Liver (tissue), 9 donors: ENCODE data around the gene UCN2. TPM values are rescaled to one million over a fixed set of nuclear protein-coding genes. Genes with fewer than 3 reads are reported as not detected.

Experiments used
- DNase-seq: peaks from one replicate; pipeline ENCODE4 v3.0.0-alpha.2; 2017; ENCODE audit warnings: low spot score
- H3K27ac ChIP-seq, 2 donors: one replicate each; pipeline ENCODE4 v1.7.0; 2013; ENCODE audit warnings: inconsistent platforms in 2 of 2, low read length in 2 of 2, control low read depth in 1 of 2, low read depth in 1 of 2, mild to moderate bottlenecking in 1 of 2
- H3K27me3 ChIP-seq, 4 donors: one replicate each; pipeline versions ENCODE4 v1.6.1 to v1.7.0; 2013; ENCODE audit warnings: low read length in 3 of 4, inconsistent platforms in 1 of 4, mild to moderate bottlenecking in 1 of 4, moderate library complexity in 1 of 4; ENCODE audit not compliant: control insufficient read depth in 4 of 4, insufficient read depth in 4 of 4
- H3K36me3 ChIP-seq, 4 donors: one replicate each; pipeline versions ENCODE4 v1.6.1 to v1.7.0; 2013; ENCODE audit warnings: low read length in 3 of 4, mild to moderate bottlenecking in 3 of 4, low read depth in 1 of 4, moderate library complexity in 1 of 4; ENCODE audit not compliant: control insufficient read depth in 4 of 4, insufficient read depth in 3 of 4
- H3K4me1 ChIP-seq, 4 donors: one replicate each; pipeline versions ENCODE4 v1.6.1 to v1.7.0; 2013; ENCODE audit warnings: low read length in 3 of 4, mild to moderate bottlenecking in 3 of 4, moderate library complexity in 1 of 4; ENCODE audit not compliant: control insufficient read depth in 4 of 4, insufficient read depth in 4 of 4
- H3K4me3 ChIP-seq, 3 donors: one replicate each; pipeline versions ENCODE4 v1.6.1 to v1.7.0; 2013; ENCODE audit warnings: low read length in 3 of 3, control low read depth in 1 of 3, low read depth in 1 of 3, mild to moderate bottlenecking in 1 of 3
- H3K9ac ChIP-seq, 2 donors: one replicate each; pipeline ENCODE4 v1.7.0; 2013; ENCODE audit warnings: low read length in 2 of 2, mild to moderate bottlenecking in 2 of 2, moderate library complexity in 2 of 2, control low read depth in 1 of 2, low read depth in 1 of 2
- H3K9me3 ChIP-seq, 4 donors: one replicate each; pipeline versions ENCODE4 v1.6.1 to v1.7.0; 2013; ENCODE audit warnings: low read length in 3 of 4; ENCODE audit not compliant: control insufficient read depth in 4 of 4
- ATF3 ChIP-seq: IDR thresholded peaks from 2 replicates; pipeline ENCODE4 v1.6.1; 2016; ENCODE audit warnings: antibody characterized with exemption
- EGR1 ChIP-seq, 2 donors: IDR thresholded peaks; 2 replicates each; pipeline ENCODE4 v1.6.1; 2016 to 2018; ENCODE audit warnings: antibody characterized with exemption in 2 of 2, low read depth in 2 of 2
- FOXA1 ChIP-seq: IDR thresholded peaks from 2 replicates; pipeline ENCODE4 v1.6.1; 2016; ENCODE audit warnings: antibody characterized with exemption
- FOXA2 ChIP-seq: IDR thresholded peaks from 2 replicates; pipeline ENCODE4 v1.6.1; 2016; ENCODE audit warnings: antibody characterized with exemption
- GABPA ChIP-seq, 2 donors: IDR thresholded peaks in 1 of 2; conservative IDR thresholded peaks in 1 of 2; 2 replicates each; pipeline ENCODE4 v1.6.1; 2016; ENCODE audit warnings: antibody characterized with exemption in 2 of 2, mild to moderate bottlenecking in 1 of 2, moderate library complexity in 1 of 2
- HNF4A ChIP-seq, 2 donors: conservative IDR thresholded peaks; 2 replicates each; pipeline ENCODE4 v1.6.1; 2016; ENCODE audit warnings: antibody characterized with exemption in 2 of 2, mild to moderate bottlenecking in 2 of 2
- HNF4G ChIP-seq: IDR thresholded peaks from 2 replicates; pipeline ENCODE4 v1.6.1; 2016; ENCODE audit warnings: antibody characterized with exemption
- MAX ChIP-seq: IDR thresholded peaks from 2 replicates; pipeline ENCODE4 v1.6.1; 2016; ENCODE audit warnings: antibody characterized with exemption
- RAD21 ChIP-seq, 2 donors: IDR thresholded peaks; 2 replicates each; pipeline ENCODE4 v1.6.1; 2016; ENCODE audit warnings: antibody characterized with exemption in 2 of 2, mild to moderate bottlenecking in 2 of 2
- RXRA ChIP-seq, 2 donors: IDR thresholded peaks; 2 replicates each; pipeline ENCODE4 v1.6.1; 2017 to 2018; ENCODE audit warnings: antibody characterized with exemption in 2 of 2, mild to moderate bottlenecking in 1 of 2
- SP1 ChIP-seq: IDR thresholded peaks from 2 replicates; pipeline ENCODE4 v1.6.1; 2018; ENCODE audit warnings: antibody characterized with exemption, mild to moderate bottlenecking
- TAF1 ChIP-seq: conservative IDR thresholded peaks from 2 replicates; pipeline ENCODE4 v1.6.1; 2016; ENCODE audit warnings: antibody characterized with exemption, mild to moderate bottlenecking
- YY1 ChIP-seq: IDR thresholded peaks from 2 replicates; pipeline ENCODE4 v1.6.1; 2016; ENCODE audit warnings: antibody characterized with exemption, mild to moderate bottlenecking
- WGBS: extraction: QIAGEN DNeasy Blood & Tissue Kit; methylation state at CpG from one replicate; pipeline ENCODE4 v1.1.7; 2013; 5-methylcytosine and 5-hydroxymethylcytosine counted together
- polyA plus RNA-seq, 2 donors: library from polyadenylated mRNA; stranded (reverse) in 1 of 2; unstranded in 1 of 2; fragments of 200-250 nt in 1 of 2; fragments of >200 nt in 1 of 2; fragmentation: Nextera tagmentation in 1 of 2; extraction: Ambion mirVana in 1 of 2; gene quantifications; one replicate each; pipeline versions ENCODE4 v1.2.1 to v1.2.3, GENCODE V29; 2013 to 2015
- total RNA-seq, 2 donors: library from RNA; depleted of rRNA; stranded (reverse); fragments of >200 nt; gene quantifications; one replicate each; pipeline ENCODE4 v1.2.3, GENCODE V29; 2014
- TF ChIP-seq, protein P1 (sequence below): IDR thresholded peaks from 2 replicates; pipeline ENCODE4 v1.6.1; 2016; ENCODE audit warnings: antibody characterized with exemption, mild to moderate bottlenecking
- TF ChIP-seq, protein P2 (sequence below): fragments of 150-350 bp; IDR thresholded peaks from 2 replicates; pipeline ENCODE4 v1.5.1; 2017; ENCODE audit warnings: improper control_type of control experiment, low read depth, low read length; ENCODE audit not compliant: missing input control
- donor health status: healthy.
- donor health status: healthy.
- donor health status: healthy.
- donor health status: healthy.
- donor health status: healthy.

The UCN2 gene
- total and polyA plus RNA-seq, 4 donors, result 0.08 TPM; not detected in 3

DNA sequence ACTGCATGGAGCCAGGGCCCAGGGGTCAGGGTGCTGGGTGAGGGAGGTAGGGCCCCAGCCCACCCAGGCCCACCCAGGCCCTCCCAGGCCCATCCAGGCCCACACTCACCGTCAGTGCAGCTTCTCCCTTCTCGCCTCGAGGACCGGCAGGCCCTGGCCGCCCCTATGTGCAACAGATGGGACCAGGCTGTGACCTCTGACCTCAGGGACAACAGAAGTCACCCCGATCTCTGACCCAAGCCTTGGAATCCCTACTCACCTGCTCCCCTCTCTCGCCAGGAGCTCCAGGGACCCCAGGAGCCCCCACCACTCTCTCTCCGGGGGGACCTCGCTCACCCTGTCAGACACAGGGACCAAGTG lies 2.8 kb upstream of the UCN2 start:
- Histone ChIP-seq H3K4me3 (no peak overlapping the region), H3K27me3 (no peaks in the 10 kb centered on the region), H3K9ac (no peak overlapping the region), H3K27ac (no peak overlapping the region), H3K9me3 (no peaks in the 10 kb centered on the region), H3K4me1 (peaks cover 0 to 9% (median 6%) of the 10 kb centered on the region in 4 donors), H3K36me3 (no peaks in the 10 kb centered on the region)
- no peak for DNase-seq
- TF ChIP-seq TAF1 (no peak), RAD21 (IDR thresholded peaks at IDR 0.05) (no peak), MAX (no peak), GABPA (IDR thresholded peaks at IDR 0.05 in 1 of 2, conservative IDR thresholded peaks at IDR 0.05 in 1 of 2) (no peak), HNF4A (conservative IDR thresholded peaks at IDR 0.05) (no peak), ATF3 (no peak), HNF4G (no peak), RXRA (IDR thresholded peaks at IDR 0.05) (no peak), FOXA2 (no peak), EGR1 (IDR thresholded peaks at IDR 0.05; ENCODE audit: low read depth in 2 of 2) (no peak), YY1 (no peak), SP1 (no peak), FOXA1 (no peak)
- TF ChIP-seq, protein P1, sequence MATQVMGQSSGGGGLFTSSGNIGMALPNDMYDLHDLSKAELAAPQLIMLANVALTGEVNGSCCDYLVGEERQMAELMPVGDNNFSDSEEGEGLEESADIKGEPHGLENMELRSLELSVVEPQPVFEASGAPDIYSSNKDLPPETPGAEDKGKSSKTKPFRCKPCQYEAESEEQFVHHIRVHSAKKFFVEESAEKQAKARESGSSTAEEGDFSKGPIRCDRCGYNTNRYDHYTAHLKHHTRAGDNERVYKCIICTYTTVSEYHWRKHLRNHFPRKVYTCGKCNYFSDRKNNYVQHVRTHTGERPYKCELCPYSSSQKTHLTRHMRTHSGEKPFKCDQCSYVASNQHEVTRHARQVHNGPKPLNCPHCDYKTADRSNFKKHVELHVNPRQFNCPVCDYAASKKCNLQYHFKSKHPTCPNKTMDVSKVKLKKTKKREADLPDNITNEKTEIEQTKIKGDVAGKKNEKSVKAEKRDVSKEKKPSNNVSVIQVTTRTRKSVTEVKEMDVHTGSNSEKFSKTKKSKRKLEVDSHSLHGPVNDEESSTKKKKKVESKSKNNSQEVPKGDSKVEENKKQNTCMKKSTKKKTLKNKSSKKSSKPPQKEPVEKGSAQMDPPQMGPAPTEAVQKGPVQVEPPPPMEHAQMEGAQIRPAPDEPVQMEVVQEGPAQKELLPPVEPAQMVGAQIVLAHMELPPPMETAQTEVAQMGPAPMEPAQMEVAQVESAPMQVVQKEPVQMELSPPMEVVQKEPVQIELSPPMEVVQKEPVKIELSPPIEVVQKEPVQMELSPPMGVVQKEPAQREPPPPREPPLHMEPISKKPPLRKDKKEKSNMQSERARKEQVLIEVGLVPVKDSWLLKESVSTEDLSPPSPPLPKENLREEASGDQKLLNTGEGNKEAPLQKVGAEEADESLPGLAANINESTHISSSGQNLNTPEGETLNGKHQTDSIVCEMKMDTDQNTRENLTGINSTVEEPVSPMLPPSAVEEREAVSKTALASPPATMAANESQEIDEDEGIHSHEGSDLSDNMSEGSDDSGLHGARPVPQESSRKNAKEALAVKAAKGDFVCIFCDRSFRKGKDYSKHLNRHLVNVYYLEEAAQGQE, result no peak
- TF ChIP-seq, protein P2, sequence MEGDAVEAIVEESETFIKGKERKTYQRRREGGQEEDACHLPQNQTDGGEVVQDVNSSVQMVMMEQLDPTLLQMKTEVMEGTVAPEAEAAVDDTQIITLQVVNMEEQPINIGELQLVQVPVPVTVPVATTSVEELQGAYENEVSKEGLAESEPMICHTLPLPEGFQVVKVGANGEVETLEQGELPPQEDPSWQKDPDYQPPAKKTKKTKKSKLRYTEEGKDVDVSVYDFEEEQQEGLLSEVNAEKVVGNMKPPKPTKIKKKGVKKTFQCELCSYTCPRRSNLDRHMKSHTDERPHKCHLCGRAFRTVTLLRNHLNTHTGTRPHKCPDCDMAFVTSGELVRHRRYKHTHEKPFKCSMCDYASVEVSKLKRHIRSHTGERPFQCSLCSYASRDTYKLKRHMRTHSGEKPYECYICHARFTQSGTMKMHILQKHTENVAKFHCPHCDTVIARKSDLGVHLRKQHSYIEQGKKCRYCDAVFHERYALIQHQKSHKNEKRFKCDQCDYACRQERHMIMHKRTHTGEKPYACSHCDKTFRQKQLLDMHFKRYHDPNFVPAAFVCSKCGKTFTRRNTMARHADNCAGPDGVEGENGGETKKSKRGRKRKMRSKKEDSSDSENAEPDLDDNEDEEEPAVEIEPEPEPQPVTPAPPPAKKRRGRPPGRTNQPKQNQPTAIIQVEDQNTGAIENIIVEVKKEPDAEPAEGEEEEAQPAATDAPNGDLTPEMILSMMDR, result no peak
- 93% methylated on average over 9 of the region's 9 CpGs for WGBS

DNA sequence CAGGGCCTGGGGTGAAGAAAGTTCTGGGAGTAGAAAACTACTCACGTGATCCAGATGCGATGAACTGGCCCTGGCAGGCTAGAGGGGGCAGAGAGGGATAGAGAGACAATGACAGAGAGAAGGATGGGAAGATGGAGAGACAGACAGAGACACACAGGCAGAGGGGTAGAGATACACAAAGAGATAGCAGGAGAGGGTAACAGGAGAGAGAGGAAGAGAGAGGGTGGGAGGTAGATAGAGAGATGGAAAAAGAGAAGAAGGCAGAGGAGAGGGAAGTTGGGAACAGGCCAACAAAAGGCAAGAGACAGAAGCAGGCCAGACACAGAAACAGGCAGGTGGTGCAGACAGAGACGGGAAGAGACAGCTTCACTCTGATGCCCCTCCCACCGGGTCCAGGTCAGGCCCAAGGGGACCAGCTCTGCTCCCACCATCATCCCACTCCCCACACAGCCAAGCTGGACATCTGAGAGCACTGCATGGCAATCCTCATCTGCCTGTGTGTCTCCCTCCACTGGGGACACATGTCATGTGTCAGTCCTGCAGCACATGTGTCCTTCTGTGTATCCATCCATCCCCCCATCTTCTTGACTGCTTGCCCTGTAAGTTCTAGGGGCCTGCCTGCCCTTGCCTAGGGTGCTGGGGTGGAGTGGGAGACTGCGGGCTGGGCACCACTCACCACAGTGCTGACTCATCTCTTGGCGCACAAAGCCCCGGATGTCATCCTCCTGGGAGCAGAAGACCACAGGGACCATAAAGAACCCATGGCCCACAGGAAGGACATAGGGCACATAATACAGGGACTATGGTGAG lies 2.2 kb upstream of the UCN2 start:
- no peaks in the 10 kb centered on the region for H3K27me3 ChIP-seq
- no peaks in the 10 kb centered on the region for H3K36me3 ChIP-seq
- no peak overlapping the region for H3K9ac ChIP-seq
- 82% methylated on average over 7 of the region's 7 CpGs for WGBS
- TF ChIP-seq YY1, result no peak
- H3K4me1 ChIP-seq, result peaks cover 0 to 9% (median 6%) of the 10 kb centered on the region in 4 donors
- no peak overlapping the region for H3K4me3 ChIP-seq
- no peaks in the 10 kb centered on the region for H3K9me3 ChIP-seq
- no peak for DNase-seq
- H3K27ac ChIP-seq, result no peak overlapping the region
